Activated naive CD4-positive, alpha-beta T cell treated with anti-CD3 and anti-CD28 coated beads, Interleukin-2, amount 50 U/mL, for 72 hours (primary cell): ENCODE results near the gene GNMT. TPM values are rescaled to one million over a fixed set of nuclear protein-coding genes. Genes with fewer than 3 reads are reported as not detected.

Source experiments
- ATAC-seq, 2 donors: fragments of 150-1000 bp; cut with Tn5 transposase; 2 replicates each; pipeline ENCODE4 v1.10.0; 2021; ENCODE audit warnings: mild to moderate bottlenecking in 2 of 2, moderate library complexity in 2 of 2
- DNase-seq, 2 donors: peaks; one replicate each; pipeline ENCODE4 v3.0.0; 2021 to 2022; ENCODE audit warnings: low spot score in 2 of 2
- H3K27ac Mint-ChIP-seq, 2 donors: one replicate each; pipeline ENCODE4 v1.8.0; 2022; ENCODE audit warnings: mild to moderate bottlenecking in 2 of 2, mixed read lengths in 2 of 2
- H3K36me3 Mint-ChIP-seq, 2 donors: one replicate each; pipeline ENCODE4 v1.8.0; 2022; ENCODE audit warnings: mixed read lengths in 2 of 2
- H3K9me3 Mint-ChIP-seq, 2 donors: one replicate each; pipeline ENCODE4 v1.8.0; 2022; ENCODE audit warnings: mixed read lengths in 2 of 2
- total RNA-seq, 2 donors: library from RNA; stranded (reverse); gene quantifications; one replicate each; pipeline ENCODE4 v1.2.3, GENCODE V29; 2022

GNMT gene
- 1 to 10 TPM in 1 of 2 donors, under 1 TPM in 1; 0.54 to 1.0 TPM for total RNA-seq

- peak; percentile 88 to 89 for ATAC-seq
- no peaks in the 10 kb centered on the region for H3K9me3 Mint-ChIP-seq
- DNase-seq = peak in 1 of 2 donors; percentile 54
- H3K36me3 Mint-ChIP-seq = no peaks in the 10 kb centered on the region
- peak within 1 kb of the TSS; percentile 34 to 36 for H3K27ac Mint-ChIP-seq
Measured at GRCh38 chr6:42960243-42961019, at the start of gene GNMT. Gene GNMT, plus strand, starts transcription at chr6:42960754. Its CDS starts 14 bp downstream, at chr6:42960768.

DNA sequence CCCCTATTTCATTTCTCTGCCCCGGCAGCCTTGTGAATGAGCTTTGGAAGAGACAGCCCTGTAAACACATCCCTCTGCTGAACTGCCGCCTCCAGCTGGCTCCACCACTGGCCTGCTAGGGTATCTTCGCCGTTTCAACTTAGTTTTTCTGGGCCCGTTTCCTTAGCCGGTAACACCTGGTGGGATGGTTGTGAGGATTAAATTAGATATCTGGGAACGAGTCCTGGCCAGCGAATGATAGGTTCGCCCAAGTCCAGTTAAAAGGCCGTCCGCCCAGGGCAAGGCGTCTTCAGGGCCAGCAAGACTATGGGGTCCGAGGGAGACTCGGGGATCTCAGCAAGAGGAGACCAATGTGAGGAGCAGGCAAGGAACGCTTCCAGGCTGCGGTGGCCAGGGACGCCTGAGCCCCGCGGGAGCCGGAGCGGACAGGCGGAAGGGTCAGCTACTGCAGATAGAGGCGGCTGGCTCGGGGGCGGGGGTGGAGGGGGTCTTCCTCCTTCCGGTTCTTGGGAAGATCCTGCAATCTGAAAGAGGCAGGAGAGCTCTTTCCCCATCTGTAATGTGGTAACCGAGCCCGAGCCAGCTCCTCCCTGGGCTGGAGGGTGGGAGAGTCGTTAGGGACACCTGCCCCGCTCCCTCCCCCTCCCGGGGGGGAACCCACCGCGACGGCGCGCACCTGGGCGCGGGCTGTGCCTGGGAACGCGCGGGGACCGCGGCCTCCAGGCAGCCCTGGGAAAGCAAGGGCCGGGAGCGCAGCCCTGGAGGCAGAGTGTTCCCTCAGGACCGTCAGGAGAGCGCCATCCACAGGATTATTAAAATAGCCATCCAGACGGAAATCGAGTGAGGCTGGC, 49.2 kb upstream of the GNMT start:
- ATAC-seq (no peak), DNase-seq (no peak)
- no peaks in the 10 kb centered on the region for H3K9me3 Mint-ChIP-seq
- no peaks in the 10 kb centered on the region for H3K36me3 Mint-ChIP-seq
- H3K27ac Mint-ChIP-seq = no peak overlapping the region

GRCh38 chr6:42914546-42914945, 46.0 kb upstream of the GNMT start:
- DNase-seq = no peak
- peak overlapping the region in 1 of 2 donors; percentile 36 for H3K27ac Mint-ChIP-seq
- no peak for ATAC-seq
- H3K36me3 Mint-ChIP-seq = no peaks in the 10 kb centered on the region
- no peaks in the 10 kb centered on the region for H3K9me3 Mint-ChIP-seq

DNA sequence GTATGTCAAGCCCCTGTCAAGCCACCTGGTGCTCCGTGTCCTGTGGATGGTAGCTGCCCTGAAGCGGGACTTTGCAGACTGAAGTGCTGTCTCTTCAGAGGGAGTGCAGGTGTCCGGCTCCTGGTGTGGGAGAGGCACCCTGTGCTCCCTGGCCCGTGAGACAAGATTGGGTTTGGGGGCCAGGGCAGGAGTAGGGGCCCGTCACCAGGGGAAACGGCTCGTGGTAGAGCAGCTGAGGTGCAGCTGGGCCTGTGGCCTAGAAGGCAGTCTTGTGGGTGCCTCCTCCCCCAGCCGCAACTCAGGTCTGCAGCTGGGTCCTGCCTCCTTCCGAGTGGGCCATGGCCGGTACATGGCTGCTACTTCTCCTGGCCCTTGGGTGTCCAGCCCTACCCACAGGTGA, 44.8 kb upstream of the GNMT start, which contains the start of gene PTCRA:
TSS of gene PTCRA (plus strand) at position 322 of the 400 bp plus-strand sequence. CDS start at position 339, 17 bp downstream.
- ATAC-seq (peak in 1 of 2 donors; percentile 28), DNase-seq (no peak)
- no peak within 1 kb of the TSS for H3K27ac Mint-ChIP-seq
- no peaks in the 10 kb centered on the region for H3K36me3 Mint-ChIP-seq
- no peaks in the 10 kb centered on the region for H3K9me3 Mint-ChIP-seq

DNA sequence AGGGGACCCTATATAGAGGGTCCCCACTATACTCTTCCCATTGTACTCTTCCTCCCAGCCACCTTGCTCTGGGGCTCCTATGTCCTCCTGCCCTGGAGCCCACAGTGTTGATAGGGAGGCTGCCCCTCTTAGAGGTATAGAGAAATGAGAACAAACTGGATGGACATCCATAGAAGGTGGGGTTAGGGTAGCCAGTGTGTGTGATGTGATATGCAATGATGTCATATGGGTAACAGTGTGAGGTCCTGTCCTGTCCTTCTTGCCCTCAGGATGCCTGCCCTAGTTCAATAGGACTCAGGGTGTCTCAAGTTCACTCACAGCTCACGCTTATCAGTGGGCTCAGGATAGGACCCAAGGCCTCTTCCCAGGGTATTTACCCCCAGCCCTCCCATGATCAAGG, 44.3 kb upstream of the GNMT start:
- ATAC-seq = peak; percentile 20 to 47

GRCh38 chr6:42921801-42922200, 38.8 kb upstream of the GNMT start:
- H3K27ac Mint-ChIP-seq = no peak overlapping the region
- ATAC-seq (no peak), DNase-seq (no peak)
- H3K36me3 Mint-ChIP-seq = no peaks in the 10 kb centered on the region
- H3K9me3 Mint-ChIP-seq = no peaks in the 10 kb centered on the region

More for the DNA sequence above, 44.3 kb upstream of the GNMT start:
- no peaks in the 10 kb centered on the region for H3K36me3 Mint-ChIP-seq
- H3K27ac Mint-ChIP-seq = no peak overlapping the region
- DNase-seq = no peak
- H3K9me3 Mint-ChIP-seq = no peaks in the 10 kb centered on the region

DNA sequence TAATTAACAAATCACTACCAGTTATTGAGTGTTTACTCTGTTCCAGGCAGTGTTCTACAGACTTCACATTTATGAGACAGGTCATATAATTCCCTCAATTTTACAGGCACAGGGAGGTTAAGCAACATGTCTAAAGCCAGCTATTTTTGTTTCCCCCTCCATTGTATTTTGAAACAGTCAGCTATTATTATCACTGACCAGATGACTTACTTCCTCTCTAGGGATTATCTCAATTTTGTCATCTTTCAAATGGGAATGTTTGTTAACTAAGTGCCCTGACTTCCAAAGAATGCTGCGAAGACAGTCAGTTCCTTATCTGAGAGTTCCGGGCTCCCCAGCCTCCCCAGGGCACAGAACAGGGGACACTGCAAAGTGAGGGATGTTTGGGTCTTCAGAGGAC, 36.9 kb upstream of the GNMT start:
- H3K36me3 Mint-ChIP-seq = peaks cover 5% of the 10 kb centered on the region in 2 donors
- no peak for DNase-seq
- ATAC-seq = no peak
- H3K9me3 Mint-ChIP-seq = no peaks in the 10 kb centered on the region
- H3K27ac Mint-ChIP-seq = no peak overlapping the region

- ATAC-seq (no peak), DNase-seq (no peak)
- Mint-ChIP-seq H3K9me3 (no peaks in the 10 kb centered on the region), H3K36me3 (peaks cover 9 to 10% of the 10 kb centered on the region in 2 donors), H3K27ac (peak overlapping the region; percentile 33 to 52)
Measured at GRCh38 chr6:42925248-42925857, 35.2 kb upstream of the GNMT start.

DNA sequence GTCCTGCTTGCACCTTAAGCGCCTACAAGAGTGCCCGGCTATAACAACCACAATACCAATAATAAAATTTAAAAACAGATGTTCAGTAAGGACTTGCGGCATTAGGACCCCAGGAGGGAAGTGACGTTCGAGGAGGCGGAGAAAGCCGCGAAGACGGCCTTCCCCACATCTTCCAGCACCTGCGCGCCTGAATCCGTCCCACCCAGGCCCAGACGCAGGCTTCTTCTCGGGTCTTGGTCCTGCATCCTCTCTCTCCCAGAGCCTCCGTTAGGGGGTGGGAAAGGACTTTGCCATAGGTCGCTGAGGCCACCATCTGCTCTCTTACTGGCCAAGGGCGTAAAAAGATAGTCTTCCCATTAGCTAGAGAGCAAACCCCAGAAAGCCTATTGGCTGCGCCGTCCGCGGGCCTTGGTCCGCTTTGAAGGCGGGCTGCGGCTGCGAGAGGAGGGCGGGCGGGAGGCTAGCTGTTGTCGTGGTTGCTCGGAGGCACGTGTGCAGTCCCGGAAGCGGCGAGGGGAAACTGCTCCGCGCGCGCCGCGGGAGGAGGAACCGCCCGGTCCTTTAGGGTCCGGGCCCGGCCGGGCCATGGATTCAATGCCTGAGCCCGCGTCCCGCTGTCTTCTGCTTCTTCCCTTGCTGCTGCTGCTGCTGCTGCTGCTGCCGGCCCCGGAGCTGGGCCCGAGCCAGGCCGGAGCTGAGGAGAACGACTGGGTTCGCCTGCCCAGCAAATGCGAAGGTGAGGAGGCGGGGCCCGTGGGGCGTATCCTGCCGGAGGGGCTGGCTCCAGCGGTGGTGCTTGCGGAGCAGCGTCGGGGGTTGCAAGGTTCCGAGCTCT, 31.4 kb upstream of the GNMT start, which contains the start of gene CNPY3:
TSS of gene CNPY3 (plus strand) at position 495 of the 835 bp plus-strand sequence. CDS start at position 586, 91 bp downstream.
- no peaks in the 10 kb centered on the region for H3K9me3 Mint-ChIP-seq
- DNase-seq (peak; percentile 92 to 96), ATAC-seq (peak; percentile 86 to 87)
- H3K36me3 Mint-ChIP-seq = peaks cover 12 to 31% of the 10 kb centered on the region in 2 donors
- peak within 1 kb of the TSS; percentile 99 for H3K27ac Mint-ChIP-seq

DNA sequence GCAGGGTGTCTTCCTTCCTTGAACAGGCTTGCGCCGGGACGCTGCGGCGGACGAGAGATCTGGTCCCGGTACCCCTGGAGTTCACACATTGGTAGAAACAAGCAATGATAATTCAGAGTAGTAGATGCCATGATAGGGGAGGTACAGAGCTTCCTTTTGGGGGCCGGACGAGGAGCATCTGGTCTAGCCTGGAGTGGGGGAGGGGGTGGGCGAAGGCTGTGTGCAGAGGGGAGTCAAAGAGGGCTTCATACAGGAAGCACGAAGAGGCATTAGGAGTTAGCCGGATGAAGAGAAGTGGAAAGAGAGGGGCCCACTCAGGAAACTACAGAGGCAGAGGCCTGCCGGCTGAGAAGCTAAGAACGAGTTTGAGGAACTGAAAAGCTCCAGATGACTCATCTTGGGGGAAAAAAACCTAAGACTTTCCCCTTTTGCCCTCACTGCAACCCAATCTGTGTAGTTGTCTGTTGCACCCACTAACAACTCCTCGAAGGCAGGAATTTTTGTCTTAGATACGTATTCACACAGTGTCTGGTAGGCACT, 30.7 kb upstream of the GNMT start:
- ATAC-seq (peak; percentile 43 to 63), DNase-seq (peak; percentile 59 to 66)
- peaks cover 12 to 31% of the 10 kb centered on the region in 2 donors for H3K36me3 Mint-ChIP-seq
- peak overlapping the region; percentile 99 for H3K27ac Mint-ChIP-seq
- H3K9me3 Mint-ChIP-seq = no peaks in the 10 kb centered on the region

- no peaks in the 10 kb centered on the region for H3K9me3 Mint-ChIP-seq
- DNase-seq = no peak
- peak overlapping the region; percentile 23 to 38 for H3K27ac Mint-ChIP-seq
- H3K36me3 Mint-ChIP-seq = peaks cover 21 to 41% of the 10 kb centered on the region in 2 donors
- no peak for ATAC-seq
Measured at GRCh38 chr6:42932412-42932811, 28.1 kb upstream of the GNMT start.

- H3K27ac Mint-ChIP-seq = peak overlapping the region in 1 of 2 donors; percentile 11
- peaks cover 21 to 40% of the 10 kb centered on the region in 2 donors for H3K36me3 Mint-ChIP-seq
- DNase-seq = no peak
- H3K9me3 Mint-ChIP-seq = no peaks in the 10 kb centered on the region
- no peak for ATAC-seq
Measured at GRCh38 chr6:42933205-42933604, 27.3 kb upstream of the GNMT start.

DNA sequence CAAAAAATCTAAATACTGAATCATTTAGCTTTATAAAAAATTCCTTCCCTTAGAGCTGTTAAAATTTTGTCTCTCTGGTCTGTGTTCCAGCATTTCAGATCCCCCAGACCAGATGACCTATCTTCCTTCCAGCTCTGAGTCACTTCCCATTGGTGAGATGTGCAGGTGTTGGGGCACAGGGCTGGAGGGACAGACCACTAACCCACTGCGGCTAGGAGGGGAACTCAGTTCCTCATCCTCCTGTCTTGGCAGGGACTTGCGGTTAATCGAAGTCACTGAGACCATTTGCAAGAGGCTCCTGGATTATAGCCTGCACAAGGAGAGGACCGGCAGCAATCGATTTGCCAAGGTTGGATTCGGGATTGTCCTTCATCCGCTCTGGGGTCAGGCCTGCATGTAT, 25.2 kb upstream of the GNMT start:
- ATAC-seq (peak in 1 of 2 donors; percentile 51), DNase-seq (no peak)
- H3K27ac Mint-ChIP-seq = peak overlapping the region in 1 of 2 donors; percentile 93
- peaks cover 12 to 35% of the 10 kb centered on the region in 2 donors for H3K36me3 Mint-ChIP-seq
- no peaks in the 10 kb centered on the region for H3K9me3 Mint-ChIP-seq

GRCh38 chr6:42936398-42936797, 24.2 kb upstream of the GNMT start:
- Mint-ChIP-seq H3K27ac (no peak overlapping the region), H3K36me3 (peaks cover 10 to 40% of the 10 kb centered on the region in 2 donors), H3K9me3 (no peaks in the 10 kb centered on the region)
- ATAC-seq = no peak
- DNase-seq = no peak

DNA sequence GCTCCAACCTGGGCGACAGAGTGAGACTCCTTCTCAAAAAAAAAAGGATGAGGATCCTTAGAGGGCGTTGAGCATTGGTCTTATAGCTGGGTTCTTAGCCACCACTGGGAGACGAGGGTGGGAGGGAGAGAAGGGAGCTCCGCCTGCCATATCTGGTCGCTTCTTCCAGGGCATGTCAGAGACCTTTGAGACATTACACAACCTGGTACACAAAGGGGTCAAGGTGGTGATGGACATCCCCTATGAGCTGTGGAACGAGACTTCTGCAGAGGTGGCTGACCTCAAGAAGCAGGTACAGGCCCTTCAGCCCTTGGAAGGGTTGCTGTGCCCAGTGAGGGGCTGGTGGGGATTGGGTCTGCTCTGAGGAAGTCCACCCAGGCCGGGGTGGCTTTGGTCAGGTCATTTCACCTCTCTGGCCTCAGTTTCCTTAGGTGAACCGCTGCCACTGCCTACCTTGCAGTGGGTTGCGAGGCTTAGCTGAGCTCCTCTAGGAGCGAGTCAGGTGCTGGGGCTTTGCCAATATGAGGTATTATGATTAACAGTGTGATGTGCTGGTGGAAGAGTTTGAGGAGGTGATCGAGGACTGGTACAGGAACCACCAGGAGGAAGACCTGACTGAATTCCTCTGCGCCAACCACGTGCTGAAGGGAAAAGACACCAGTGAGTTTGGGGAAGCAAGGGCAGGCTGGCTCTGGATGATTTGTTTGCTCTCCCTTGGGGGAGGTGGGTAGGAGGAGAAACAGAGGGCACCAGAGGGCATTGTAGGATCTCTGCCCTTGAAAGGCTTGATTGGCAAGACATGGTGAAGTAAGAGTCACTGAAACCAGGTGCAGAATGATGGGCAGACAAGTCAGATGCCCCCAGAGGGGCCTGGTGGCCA, 22.8 kb upstream of the GNMT start:
- H3K9me3 Mint-ChIP-seq = no peaks in the 10 kb centered on the region
- DNase-seq (no peak), ATAC-seq (no peak)
- H3K27ac Mint-ChIP-seq = peak overlapping the region; percentile 26 to 95
- H3K36me3 Mint-ChIP-seq = peaks cover 10 to 30% of the 10 kb centered on the region in 2 donors
